HG02840 (cell line): ENCODE data around the gene OCIAD1.
"Not testable (repeated sequence)": the region's sequence is repeated elsewhere in the genome, so short reads cannot be mapped to it uniquely, and the experiment has no call there.

ENCODE experiments used
- ATAC-seq: cut with Tn5 transposase; IDR thresholded peaks from one replicate; pipeline ENCODE4 v1.9.1; 2021; ENCODE audit warnings: mild to moderate bottlenecking, moderate library complexity, moderate number of reproducible peaks; ENCODE audit not compliant: unreplicated experiment, low FRiP score

The OCIAD1 gene

GRCh38 chr4:48879561-48880442 lies 48.9 kb downstream of the OCIAD1 start:
- no peak for ATAC-seq

- not testable (repeated sequence) for ATAC-seq
Observed at GRCh38 chr4:48881646-48882045, 50.8 kb downstream of the OCIAD1 start.

GRCh38 chr4:48889750-48890149 lies 58.9 kb downstream of the OCIAD1 start:
- ATAC-seq = not testable (repeated sequence)

- no peak for ATAC-seq
Observed at GRCh38 chr4:48891028-48891619, 60.2 kb downstream of the OCIAD1 start.

GRCh38 chr4:48896845-48897244 lies 66.0 kb downstream of the OCIAD1 start:
- ATAC-seq = no peak

- ATAC-seq = peak; percentile 67
Observed at GRCh38 chr4:48898733-48899431, 68.0 kb downstream of the OCIAD1 start.

- no peak for ATAC-seq
Observed at GRCh38 chr4:48899432-48899749, 68.5 kb downstream of the OCIAD1 start.

- no peak for ATAC-seq
Observed at GRCh38 chr4:48899950-48900349, 69.1 kb downstream of the OCIAD1 start.

- ATAC-seq = no peak
Observed at GRCh38 chr4:48901196-48901595, 70.3 kb downstream of the OCIAD1 start.

GRCh38 chr4:48902266-48902665 lies 71.4 kb downstream of the OCIAD1 start:
- ATAC-seq = no peak

GRCh38 chr4:48904101-48904500 lies 73.2 kb downstream of the OCIAD1 start:
- no peak for ATAC-seq

- no peak for ATAC-seq
Observed at GRCh38 chr4:48904541-48905142, 73.8 kb downstream of the OCIAD1 start.

GRCh38 chr4:48905363-48906015 lies 74.6 kb downstream of the OCIAD1 start:
- ATAC-seq = no peak

GRCh38 chr4:48906206-48907173 lies 75.6 kb downstream of the OCIAD1 start, which contains the start of gene OCIAD2:
OCIAD2 (minus strand) TSS chr4:48906774; CDS start chr4:48904549, 2,225 bp downstream.
- peak; percentile 93 for ATAC-seq

GRCh38 chr4:48907706-48908477 lies 77.0 kb downstream of the OCIAD1 start:
- no peak for ATAC-seq

GRCh38 chr4:48908687-48909086 lies 77.8 kb downstream of the OCIAD1 start:
- ATAC-seq = no peak

GRCh38 chr4:48909697-48910096 lies 78.8 kb downstream of the OCIAD1 start:
- ATAC-seq = no peak

- no peak for ATAC-seq
Observed at GRCh38 chr4:48910511-48910910, 79.6 kb downstream of the OCIAD1 start.
